Hepatocyte (in vitro differentiated cells): ENCODE data around the gene NTRK3.

Source experiments
- CTCF ChIP-seq: fragments of 200-600 bp; sonication (generic); IDR thresholded peaks from 2 replicates; pipeline ENCODE4 v1.5.1; 2016; ENCODE audit warnings: antibody characterized with exemption, mild to moderate bottlenecking; ENCODE audit not compliant: poor library complexity
- EZH2 ChIP-seq: fragments of 200-600 bp; sonication (generic); IDR thresholded peaks from 2 replicates; pipeline ENCODE4 v1.6.1; 2016; ENCODE audit warnings: antibody characterized with exemption, mild to moderate bottlenecking, borderline replicate concordance

- TF ChIP-seq EZH2 = no peak
- TF ChIP-seq CTCF = peak; percentile 61
Measured at GRCh38 chr15:88243895-88244787, 12.4 kb downstream of the NTRK3 start.
